Activated T-cell treated with anti-CD3 and anti-CD28 coated beads, Interleukin-2, amount 50 U/mL, for 72 hours (primary cell): ENCODE results near the gene ERMP1. TPM values are rescaled to one million over a fixed set of nuclear protein-coding genes. Genes with fewer than 3 reads are reported as not detected.
"Not testable (repeated sequence)": the region's sequence is repeated elsewhere in the genome, so short reads cannot be mapped to it uniquely, and the experiment has no call there.

ENCODE experiments used
- ATAC-seq, 2 donors: fragments of 150-1000 bp; cut with Tn5 transposase; replicated peaks in 1 of 2; 2 replicates each; pipeline ENCODE4 v1.10.0; 2021; ENCODE audit warnings: moderate library complexity in 2 of 2, mild to moderate bottlenecking in 1 of 2
- DNase-seq, 2 donors: peaks; one replicate each; pipeline ENCODE4 v3.0.0; 2021 to 2022; ENCODE audit warnings: mixed read lengths in 1 of 2
- H3K27ac Mint-ChIP-seq: one replicate; pipeline ENCODE4 v1.8.0; 2022; ENCODE audit warnings: mild to moderate bottlenecking, moderate library complexity, mixed read lengths
- H3K27me3 Mint-ChIP-seq: one replicate; pipeline ENCODE4 v1.8.0; 2022; ENCODE audit warnings: low read depth, mixed read lengths
- H3K36me3 Mint-ChIP-seq, 2 donors: one replicate each; pipeline ENCODE4 v1.8.0; 2022; ENCODE audit warnings: mixed read lengths in 2 of 2, mild to moderate bottlenecking in 1 of 2; ENCODE audit not compliant: insufficient read depth in 2 of 2
- H3K4me1 Mint-ChIP-seq: one replicate; pipeline ENCODE4 v1.8.0; 2022; ENCODE audit warnings: low read depth, mixed read lengths
- H3K4me3 Mint-ChIP-seq, 2 donors: one replicate each; pipeline ENCODE4 v1.8.0; 2022; ENCODE audit warnings: mild to moderate bottlenecking in 2 of 2, mixed read lengths in 2 of 2, moderate library complexity in 2 of 2
- H3K9me3 Mint-ChIP-seq, 2 donors: one replicate each; pipeline ENCODE4 v1.8.0; 2022; ENCODE audit warnings: mixed read lengths in 2 of 2
- total RNA-seq, 2 donors: library from RNA; stranded (reverse); gene quantifications; one replicate each; pipeline ENCODE4 v1.2.3, GENCODE V29; 2022

Gene ERMP1, protein sequence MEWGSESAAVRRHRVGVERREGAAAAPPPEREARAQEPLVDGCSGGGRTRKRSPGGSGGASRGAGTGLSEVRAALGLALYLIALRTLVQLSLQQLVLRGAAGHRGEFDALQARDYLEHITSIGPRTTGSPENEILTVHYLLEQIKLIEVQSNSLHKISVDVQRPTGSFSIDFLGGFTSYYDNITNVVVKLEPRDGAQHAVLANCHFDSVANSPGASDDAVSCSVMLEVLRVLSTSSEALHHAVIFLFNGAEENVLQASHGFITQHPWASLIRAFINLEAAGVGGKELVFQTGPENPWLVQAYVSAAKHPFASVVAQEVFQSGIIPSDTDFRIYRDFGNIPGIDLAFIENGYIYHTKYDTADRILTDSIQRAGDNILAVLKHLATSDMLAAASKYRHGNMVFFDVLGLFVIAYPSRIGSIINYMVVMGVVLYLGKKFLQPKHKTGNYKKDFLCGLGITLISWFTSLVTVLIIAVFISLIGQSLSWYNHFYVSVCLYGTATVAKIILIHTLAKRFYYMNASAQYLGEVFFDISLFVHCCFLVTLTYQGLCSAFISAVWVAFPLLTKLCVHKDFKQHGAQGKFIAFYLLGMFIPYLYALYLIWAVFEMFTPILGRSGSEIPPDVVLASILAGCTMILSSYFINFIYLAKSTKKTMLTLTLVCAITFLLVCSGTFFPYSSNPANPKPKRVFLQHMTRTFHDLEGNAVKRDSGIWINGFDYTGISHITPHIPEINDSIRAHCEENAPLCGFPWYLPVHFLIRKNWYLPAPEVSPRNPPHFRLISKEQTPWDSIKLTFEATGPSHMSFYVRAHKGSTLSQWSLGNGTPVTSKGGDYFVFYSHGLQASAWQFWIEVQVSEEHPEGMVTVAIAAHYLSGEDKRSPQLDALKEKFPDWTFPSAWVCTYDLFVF
- 10 to 100 TPM; 17.6 to 18.1 TPM for total RNA-seq

GRCh38 chr9:5832538-5833529, at the start of gene ERMP1:
ERMP1 (minus strand) TSS chr9:5833117; CDS start chr9:5833027, 90 bp downstream.
- H3K9me3 Mint-ChIP-seq: no peaks in the 10 kb centered on the region
- no peaks in the 10 kb centered on the region for H3K27me3 Mint-ChIP-seq
- ATAC-seq (peak; percentile 91 to 92), DNase-seq (peak; percentile 91 to 92)
- H3K27ac Mint-ChIP-seq: no peak within 1 kb of the TSS
- peak within 1 kb of the TSS; percentile 91 to 97 for H3K4me3 Mint-ChIP-seq
- peaks cover 0 to 5% of the 10 kb centered on the region in 2 donors for H3K36me3 Mint-ChIP-seq
- peaks cover 39% of the 10 kb centered on the region for H3K4me1 Mint-ChIP-seq

DNA sequence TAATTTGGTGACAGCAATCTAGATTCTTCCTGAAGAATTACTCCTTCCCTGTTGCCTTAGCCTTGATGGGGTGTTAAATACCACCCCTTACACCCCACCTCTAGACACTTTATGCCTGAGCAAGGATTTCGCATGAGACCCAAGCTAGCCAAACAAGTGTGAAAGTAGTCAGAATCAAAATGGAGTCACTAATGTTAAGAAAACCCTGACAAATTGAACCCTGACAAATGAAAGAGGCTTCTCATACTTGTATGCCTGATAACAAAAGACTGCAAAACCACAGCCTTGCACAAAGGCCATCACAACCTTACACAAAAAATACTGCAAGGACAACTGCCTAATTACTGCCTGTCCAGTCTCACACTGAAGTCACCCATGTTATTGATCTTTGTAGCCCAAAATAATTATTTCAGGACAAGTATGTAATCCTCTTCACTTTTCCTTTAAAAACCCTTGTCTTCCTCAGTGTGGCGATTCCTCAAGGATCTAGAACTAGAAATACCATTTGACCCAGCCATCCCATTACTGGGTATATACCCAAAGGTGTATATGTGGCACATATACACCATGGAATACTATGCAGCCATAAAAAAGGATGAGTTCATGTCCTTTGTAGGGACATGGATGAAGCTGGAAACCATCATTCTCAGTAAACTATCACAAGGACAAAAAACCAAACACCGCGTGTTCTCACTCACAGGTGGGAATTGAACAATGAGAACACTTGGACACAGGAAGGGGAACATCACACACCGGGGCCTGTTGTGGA, 49.5 kb upstream of the ERMP1 start:
- peaks cover 12% of the 10 kb centered on the region for H3K4me1 Mint-ChIP-seq
- not testable (repeated sequence) for H3K9me3 Mint-ChIP-seq, H3K36me3 Mint-ChIP-seq, ATAC-seq, DNase-seq, H3K27me3 Mint-ChIP-seq, H3K4me3 Mint-ChIP-seq, H3K27ac Mint-ChIP-seq

DNA sequence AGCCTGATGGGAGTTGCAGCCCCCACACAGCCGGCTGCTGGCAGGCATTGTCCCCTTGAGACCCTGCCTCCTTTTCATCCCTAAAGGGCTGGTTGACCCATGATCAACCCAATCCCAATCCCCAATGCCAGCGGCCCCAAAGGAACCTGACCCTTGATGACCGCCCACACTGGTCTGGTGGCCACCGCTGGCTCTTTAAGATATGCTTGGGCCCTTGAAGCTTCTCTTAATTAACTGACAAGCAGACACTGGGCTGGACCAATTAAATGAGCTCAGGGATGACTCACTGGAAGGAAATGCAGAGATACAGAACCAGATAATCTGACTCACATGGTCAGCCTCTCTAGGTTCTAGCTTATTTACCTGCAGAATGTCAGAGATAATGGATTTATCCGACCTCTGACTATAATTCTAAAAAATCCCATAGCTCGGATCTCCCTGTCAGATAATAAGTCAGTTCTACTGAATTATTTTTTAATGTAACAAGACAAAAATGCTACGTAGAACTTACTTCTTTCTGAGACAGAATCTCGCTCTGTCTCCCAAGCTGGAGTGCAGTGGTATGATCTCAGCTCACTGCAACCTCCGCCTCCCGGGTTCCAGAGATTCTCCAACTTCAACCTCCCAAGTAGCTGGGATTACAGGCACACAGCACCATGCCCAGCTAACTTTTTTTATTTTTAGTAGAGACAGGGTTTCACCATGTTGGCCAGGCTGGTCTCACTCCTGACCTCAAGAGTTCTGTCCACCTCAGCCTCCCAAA, 46.7 kb upstream of the ERMP1 start:
- Mint-ChIP-seq H3K27ac (no peak overlapping the region), H3K4me3 (no peak overlapping the region), H3K4me1 (peaks cover 10% of the 10 kb centered on the region), H3K9me3 (peaks cover 0 to 3% of the 10 kb centered on the region in 2 donors), H3K27me3 (no peaks in the 10 kb centered on the region), H3K36me3 (no peaks in the 10 kb centered on the region)
- ATAC-seq: peak; percentile 62 to 78
- no peak for DNase-seq

DNA sequence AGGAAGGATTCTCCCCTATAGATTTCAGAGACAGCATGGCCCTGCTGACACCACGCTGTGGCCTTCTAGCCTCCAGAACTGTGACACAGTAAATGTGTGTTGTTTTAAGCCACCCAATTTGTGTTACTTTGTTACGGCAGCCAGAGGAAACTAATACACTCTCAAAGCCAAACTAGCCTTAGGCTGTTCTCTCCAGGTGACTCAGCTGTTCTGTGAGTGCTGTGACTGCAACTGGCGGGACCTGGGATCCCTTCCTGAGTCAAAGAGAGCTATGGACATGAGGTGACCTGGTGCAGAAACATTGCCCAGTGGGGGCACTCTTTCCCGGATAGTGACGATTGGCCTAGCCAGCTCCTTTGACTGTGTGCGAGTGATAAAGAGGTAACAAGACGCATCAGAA, 43.8 kb upstream of the ERMP1 start:
- H3K27ac Mint-ChIP-seq: no peak overlapping the region
- peaks cover 0 to 3% of the 10 kb centered on the region in 2 donors for H3K9me3 Mint-ChIP-seq
- H3K36me3 Mint-ChIP-seq: no peaks in the 10 kb centered on the region
- no peak for DNase-seq
- H3K4me3 Mint-ChIP-seq: no peak overlapping the region
- peaks cover 15% of the 10 kb centered on the region for H3K4me1 Mint-ChIP-seq
- no peak for ATAC-seq
- H3K27me3 Mint-ChIP-seq: no peaks in the 10 kb centered on the region

DNA sequence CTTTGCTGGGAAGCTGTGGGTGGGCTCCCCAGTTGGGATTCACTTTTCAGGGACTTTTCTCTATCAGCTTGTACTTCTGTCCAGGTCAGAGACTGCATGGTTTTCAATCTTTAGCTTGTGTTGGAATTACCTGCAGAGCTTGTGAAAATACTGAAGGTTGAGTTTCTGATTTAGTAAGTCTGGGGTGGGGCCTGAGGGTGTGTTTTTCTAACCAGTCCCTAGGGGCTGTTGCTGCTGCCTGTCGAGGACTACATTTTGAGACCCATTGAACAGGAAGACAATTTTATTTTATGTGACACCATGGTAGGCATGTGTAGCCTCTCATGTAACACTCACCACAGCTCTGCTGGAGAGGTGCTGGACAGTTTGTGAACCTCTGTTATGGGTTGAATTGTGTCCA, 43.1 kb upstream of the ERMP1 start:
- no peak overlapping the region for H3K27ac Mint-ChIP-seq

GRCh38 chr9:5874048-5874447, 41.1 kb upstream of the ERMP1 start:
- Mint-ChIP-seq H3K27me3 (no peaks in the 10 kb centered on the region), H3K27ac (no peak overlapping the region), H3K4me1 (peaks cover 13% of the 10 kb centered on the region), H3K36me3 (no peaks in the 10 kb centered on the region), H3K9me3 (peaks cover 0 to 3% of the 10 kb centered on the region in 2 donors), H3K4me3 (no peak overlapping the region)
- ATAC-seq (no peak), DNase-seq (no peak)

More for the DNA sequence above, 43.1 kb upstream of the ERMP1 start:
- peaks cover 15% of the 10 kb centered on the region for H3K4me1 Mint-ChIP-seq
- H3K36me3 Mint-ChIP-seq: no peaks in the 10 kb centered on the region
- peaks cover 0 to 3% of the 10 kb centered on the region in 2 donors for H3K9me3 Mint-ChIP-seq
- ATAC-seq (no peak), DNase-seq (no peak)
- no peaks in the 10 kb centered on the region for H3K27me3 Mint-ChIP-seq
- no peak overlapping the region for H3K4me3 Mint-ChIP-seq

DNA sequence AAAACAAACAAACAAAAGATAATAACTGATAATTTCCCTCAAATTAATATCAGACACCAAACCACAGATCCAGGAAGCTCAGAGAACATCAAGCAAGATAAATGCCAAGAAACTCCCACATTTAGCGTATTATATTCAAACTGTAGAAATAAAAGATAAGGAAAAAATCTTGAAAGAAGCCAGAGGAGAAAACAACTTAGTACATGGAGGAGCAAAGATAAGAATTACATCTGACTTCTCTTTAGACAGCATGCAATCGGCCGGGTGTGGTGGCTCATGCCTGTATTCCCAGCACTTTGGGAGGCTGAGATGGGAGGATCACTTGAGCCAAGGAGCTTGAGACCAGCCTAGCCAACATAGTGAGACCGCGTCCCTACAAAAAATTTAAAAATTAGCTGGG, 40.5 kb upstream of the ERMP1 start:
- H3K4me1 Mint-ChIP-seq: peaks cover 11% of the 10 kb centered on the region
- no peaks in the 10 kb centered on the region for H3K36me3 Mint-ChIP-seq
- no peak overlapping the region for H3K27ac Mint-ChIP-seq
- H3K9me3 Mint-ChIP-seq: peaks cover 0 to 3% of the 10 kb centered on the region in 2 donors
- DNase-seq (no peak), ATAC-seq (no peak)
- no peak overlapping the region for H3K4me3 Mint-ChIP-seq
- H3K27me3 Mint-ChIP-seq: no peaks in the 10 kb centered on the region

- no peak overlapping the region for H3K4me3 Mint-ChIP-seq
- peaks cover 0 to 3% of the 10 kb centered on the region in 2 donors for H3K9me3 Mint-ChIP-seq
- peak overlapping the region; percentile 9 for H3K27ac Mint-ChIP-seq
- ATAC-seq (no peak), DNase-seq (no peak)
- no peaks in the 10 kb centered on the region for H3K36me3 Mint-ChIP-seq
- peaks cover 11% of the 10 kb centered on the region for H3K4me1 Mint-ChIP-seq
- no peaks in the 10 kb centered on the region for H3K27me3 Mint-ChIP-seq
Observed at GRCh38 chr9:5872511-5872910, 39.6 kb upstream of the ERMP1 start.

DNA sequence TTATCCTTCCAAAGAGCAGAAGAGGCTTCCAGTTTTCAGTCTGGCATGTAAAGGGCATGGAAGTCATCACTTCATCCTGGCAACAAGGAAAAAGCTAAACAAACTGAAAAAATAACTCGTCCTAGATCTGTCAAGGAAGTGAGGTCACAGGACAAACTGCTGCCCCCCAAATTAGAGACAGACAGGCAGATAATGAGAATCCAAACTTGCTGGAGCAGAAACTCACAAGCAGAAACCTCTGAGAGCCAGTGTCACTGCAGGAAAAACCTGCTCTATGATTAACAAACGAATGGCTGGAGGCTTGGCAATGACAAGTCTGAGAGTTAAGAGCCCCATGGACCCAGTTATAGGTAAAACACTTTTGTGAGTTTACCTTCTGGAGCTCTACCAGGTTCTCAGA, 38.9 kb upstream of the ERMP1 start:
- Mint-ChIP-seq H3K9me3 (peaks cover 0 to 3% of the 10 kb centered on the region in 2 donors), H3K4me3 (no peak overlapping the region), H3K4me1 (peaks cover 11% of the 10 kb centered on the region), H3K27me3 (no peaks in the 10 kb centered on the region), H3K27ac (no peak overlapping the region), H3K36me3 (no peaks in the 10 kb centered on the region)
- DNase-seq (no peak), ATAC-seq (no peak)

DNA sequence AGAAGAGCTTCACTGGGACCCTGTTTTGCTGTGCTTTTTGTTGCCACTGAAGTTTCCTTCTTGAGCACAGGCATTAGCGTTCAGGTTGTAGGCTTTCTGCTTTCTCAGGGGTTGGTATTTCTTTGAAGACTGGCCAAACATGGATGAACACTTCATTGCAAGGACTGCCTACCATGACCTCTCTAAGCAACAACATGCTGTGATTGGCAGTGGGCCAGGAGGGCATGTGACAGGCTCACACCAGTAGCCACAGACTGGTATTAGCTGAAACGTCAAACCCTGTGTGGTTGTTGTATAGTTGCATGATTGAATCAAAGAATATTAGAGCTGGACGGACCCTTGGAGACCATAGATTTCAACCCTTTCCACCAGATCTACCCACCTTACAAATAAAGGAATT, 37.8 kb upstream of the ERMP1 start:
- H3K36me3 Mint-ChIP-seq: no peaks in the 10 kb centered on the region
- H3K27me3 Mint-ChIP-seq: no peaks in the 10 kb centered on the region
- H3K4me3 Mint-ChIP-seq: no peak overlapping the region
- peaks cover 5% of the 10 kb centered on the region for H3K4me1 Mint-ChIP-seq
- H3K27ac Mint-ChIP-seq: no peak overlapping the region
- no peaks in the 10 kb centered on the region for H3K9me3 Mint-ChIP-seq
- DNase-seq (no peak), ATAC-seq (no peak)

DNA sequence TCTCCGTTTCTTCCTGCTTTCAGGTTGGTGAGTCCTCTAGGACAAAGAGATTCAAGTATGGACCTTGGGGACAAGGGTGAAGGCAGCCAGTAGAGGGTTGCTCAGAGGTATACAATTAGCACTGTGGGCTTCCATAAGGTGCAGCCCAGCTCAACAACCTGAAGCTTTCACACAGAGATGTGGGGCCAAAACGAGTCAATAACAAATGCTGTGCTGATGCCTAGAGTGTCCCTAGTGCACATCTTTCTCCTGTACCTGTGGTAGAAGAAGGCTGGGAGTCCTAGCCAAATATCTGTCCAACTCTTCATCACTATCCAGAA, 37.1 kb upstream of the ERMP1 start:
- H3K9me3 Mint-ChIP-seq: no peaks in the 10 kb centered on the region
- no peak overlapping the region for H3K27ac Mint-ChIP-seq
- ATAC-seq: peak; percentile 22 to 23
- no peak overlapping the region for H3K4me3 Mint-ChIP-seq
- no peaks in the 10 kb centered on the region for H3K36me3 Mint-ChIP-seq
- no peak for DNase-seq
- H3K27me3 Mint-ChIP-seq: no peaks in the 10 kb centered on the region
- H3K4me1 Mint-ChIP-seq: peaks cover 5% of the 10 kb centered on the region
